Activated CD4-positive, CD25-positive, alpha-beta regulatory T cell (primary cell): Measurements from ENCODE around the gene FCGR2B.
"Not testable (repeated sequence)": the region's sequence is repeated elsewhere in the genome, so short reads cannot be mapped to it uniquely, and the experiment has no call there.

Source experiments
- DNase-seq, 4 experiments: peaks; one replicate each; lab custom pipeline; 2025; lab: John Stamatoyannopoulos, UW

FCGR2B gene

DNA sequence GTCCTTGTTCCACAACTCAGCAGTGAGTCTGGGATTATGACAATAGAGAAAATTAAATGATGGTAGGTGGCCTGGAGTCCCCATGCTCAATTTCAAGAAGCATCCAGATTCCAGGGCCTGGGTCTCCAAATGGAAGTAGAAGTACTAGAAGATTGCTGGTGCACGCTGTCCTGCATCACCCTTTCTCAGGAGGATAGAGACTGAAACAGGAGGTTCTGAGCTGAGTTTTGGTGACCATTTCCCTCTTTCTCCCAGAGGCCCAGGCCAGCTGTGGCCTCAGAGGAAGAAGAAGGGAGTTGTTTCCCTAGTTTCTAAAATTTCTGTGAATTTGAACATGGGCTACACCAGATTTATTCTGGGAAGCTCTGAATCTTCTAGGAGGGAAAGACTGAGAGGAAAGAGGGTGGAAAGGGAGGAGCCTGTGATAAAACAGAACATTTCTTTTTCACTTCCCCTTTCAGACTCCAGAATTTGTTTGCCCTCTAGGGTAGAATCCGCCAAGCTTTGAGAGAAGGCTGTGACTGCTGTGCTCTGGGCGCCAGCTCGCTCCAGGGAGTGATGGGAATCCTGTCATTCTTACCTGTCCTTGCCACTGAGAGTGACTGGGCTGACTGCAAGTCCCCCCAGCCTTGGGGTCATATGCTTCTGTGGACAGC is at the start of gene FCGR2B:
FCGR2B (plus strand) TSS at position 460 of the 656 bp plus-strand sequence; CDS start at position 559, 99 bp downstream.
- not testable (repeated sequence) for DNase-seq

- not testable (repeated sequence) for DNase-seq
Observed at GRCh38 chr1:161616417-161616816, 46.5 kb upstream of the FCGR2B start.

DNA sequence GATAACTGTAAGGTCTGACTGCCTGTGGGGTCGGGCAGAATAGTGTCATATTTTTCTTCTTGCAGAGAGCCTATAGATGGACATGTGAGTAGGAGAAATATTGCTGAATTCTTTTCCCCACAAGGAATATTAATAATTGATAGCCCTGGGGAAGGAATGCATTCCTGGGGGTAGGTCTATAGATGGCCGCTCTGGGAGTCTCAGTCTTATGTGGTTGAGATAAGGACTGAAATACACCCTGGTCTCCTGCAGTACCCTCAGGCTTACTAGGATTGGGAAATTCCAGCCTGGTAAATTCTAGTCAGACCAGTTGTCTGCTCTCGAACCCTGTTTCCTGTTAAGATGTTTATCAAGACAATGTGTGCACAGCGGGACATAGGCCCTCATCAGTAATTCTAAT is 44.4 kb upstream of the FCGR2B start:
- DNase-seq, result not testable (repeated sequence)

- DNase-seq, result not testable (repeated sequence)
Observed at GRCh38 chr1:161620399-161620798, 42.5 kb upstream of the FCGR2B start.

DNA sequence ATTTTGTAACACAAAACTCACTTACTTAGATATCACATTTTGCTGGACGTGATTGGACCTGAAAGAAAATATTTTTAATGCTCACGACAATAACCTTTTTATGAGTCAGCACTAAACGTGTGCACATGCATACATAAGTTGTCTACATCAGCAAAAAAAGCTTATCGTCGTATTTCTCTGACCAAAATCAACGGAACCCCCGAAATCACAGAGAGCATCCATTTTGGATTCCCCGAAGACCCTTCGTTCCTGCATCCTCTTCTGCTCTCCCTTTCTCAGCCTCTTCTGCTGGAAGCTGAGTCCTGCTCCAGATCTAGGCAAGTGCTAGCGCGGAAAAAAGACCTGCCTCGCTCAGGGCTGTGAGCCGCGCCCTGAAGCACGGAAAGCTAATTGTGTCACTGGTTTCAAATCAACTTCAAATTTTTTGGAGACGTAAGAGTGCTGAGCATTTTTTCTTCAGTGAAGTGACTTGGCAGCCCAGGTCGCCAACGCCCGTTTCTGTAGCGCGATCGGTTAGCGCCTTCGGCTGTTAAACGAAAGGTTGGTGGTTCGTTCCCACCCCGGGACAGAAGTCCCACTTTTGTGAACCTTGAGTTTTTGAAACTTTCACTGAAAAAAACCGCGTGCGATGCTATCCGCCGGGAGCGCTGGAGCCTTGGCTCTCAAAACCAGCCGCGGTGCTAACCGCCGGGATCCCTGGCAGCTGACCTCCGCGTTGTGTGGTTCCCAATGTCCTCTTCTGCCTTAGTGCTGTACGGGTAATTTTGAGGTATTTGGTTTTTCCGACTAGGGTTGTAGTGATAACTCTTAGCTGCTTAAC is 41.6 kb upstream of the FCGR2B start:
- peak; percentile 12 to 76 (median 42) for DNase-seq

DNA sequence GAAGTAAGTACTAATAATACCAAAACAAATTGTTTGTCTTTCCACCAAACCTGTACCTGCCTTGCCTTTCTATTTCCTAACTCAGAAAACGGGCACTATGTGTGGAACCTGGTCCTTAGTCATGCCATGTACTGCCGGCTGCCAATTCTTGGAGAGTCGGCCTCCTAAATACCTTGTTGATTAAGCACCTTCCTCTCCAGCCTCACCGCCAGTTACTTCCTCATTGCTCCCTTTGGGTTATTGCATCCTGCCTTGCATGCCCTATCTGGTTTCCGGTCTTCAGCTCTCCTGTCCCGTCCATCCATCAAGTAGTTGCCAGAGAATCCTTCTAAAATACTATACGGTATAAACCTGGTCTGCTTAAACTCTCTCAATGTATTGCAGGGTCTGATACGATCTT is 40.9 kb upstream of the FCGR2B start:
- not testable (repeated sequence) for DNase-seq

GRCh38 chr1:161623401-161624051 is 39.4 kb upstream of the FCGR2B start:
- not testable (repeated sequence) for DNase-seq

DNA sequence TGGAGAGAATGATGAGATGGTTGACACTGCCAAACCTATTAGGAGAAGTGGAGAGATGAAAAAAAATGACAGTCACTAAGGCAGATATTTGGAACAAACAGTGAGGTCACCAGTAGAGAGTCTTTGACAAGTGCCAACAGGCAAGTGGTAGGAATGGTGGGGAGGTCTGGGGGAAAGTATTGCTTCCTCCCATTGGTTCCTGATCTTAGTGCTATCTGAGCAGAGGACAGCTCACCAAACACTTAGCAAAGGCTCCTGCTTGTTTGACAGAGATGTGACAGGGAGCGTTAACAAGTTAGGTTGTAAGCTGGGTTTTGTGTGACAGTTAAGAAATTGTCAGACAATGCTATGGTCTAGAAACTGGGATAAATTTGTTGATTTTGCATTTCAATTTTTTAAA is 38.3 kb upstream of the FCGR2B start:
- not testable (repeated sequence) for DNase-seq

- not testable (repeated sequence) for DNase-seq
Observed at GRCh38 chr1:161626445-161627146, 36.3 kb upstream of the FCGR2B start.

DNA sequence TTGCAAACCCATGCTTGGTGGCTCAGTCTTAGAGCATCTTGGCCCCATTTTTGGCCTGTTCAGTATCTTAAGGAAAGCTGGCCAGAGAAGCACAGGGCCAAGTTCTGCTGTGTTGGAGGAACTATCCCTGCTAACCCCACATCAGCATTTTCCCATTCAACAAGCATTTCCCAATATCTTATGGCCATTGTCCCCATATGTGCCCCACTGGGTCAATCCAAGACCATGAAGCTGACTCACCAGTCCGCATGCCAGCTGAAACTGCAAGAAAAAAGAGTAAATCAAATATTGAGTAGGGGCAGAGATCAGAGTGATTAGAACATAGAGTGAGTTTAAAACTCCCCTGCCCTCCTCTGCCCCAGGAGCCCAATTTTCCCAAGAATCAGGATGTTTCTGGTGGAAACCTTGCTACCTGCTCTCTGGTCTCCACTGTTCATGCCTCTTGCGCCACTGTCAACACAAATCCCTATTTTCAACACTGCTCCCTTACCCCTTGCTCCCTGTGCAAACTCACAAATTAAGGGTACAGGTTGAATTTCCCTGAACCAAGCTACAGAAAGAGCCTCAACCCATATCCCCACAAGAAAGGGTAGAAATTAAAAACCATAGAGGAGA is 32.7 kb upstream of the FCGR2B start:
- not testable (repeated sequence) for DNase-seq

GRCh38 chr1:161631076-161631475 is 31.9 kb upstream of the FCGR2B start, which contains the start of gene FCGR3B:
Gene FCGR3B, minus strand, starts transcription at chr1:161631176. Its CDS starts 82 bp downstream, at chr1:161631094.
- no peak for DNase-seq

DNA sequence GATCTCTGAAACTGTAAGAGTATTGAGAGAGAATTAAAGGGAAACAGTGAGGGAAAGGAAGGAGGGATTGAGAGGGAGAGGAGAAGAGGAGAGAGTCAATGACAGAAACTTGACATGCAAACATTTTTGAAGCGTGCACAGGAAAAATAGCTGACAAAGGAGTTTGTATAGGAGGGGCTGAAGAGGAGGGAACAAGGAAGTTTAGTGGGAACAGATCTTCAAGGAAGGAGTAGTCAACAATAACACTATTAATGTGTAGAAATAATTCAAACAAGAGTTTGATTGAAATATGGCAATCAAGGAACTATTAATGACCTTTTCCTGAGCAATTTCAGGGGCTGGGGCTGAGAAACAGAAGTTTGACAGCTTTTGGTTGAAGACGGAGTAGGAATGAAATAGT is 27.9 kb upstream of the FCGR2B start:
- DNase-seq, result not testable (repeated sequence)

- not testable (repeated sequence) for DNase-seq
Observed at GRCh38 chr1:161636189-161636782, 26.7 kb upstream of the FCGR2B start.

DNA sequence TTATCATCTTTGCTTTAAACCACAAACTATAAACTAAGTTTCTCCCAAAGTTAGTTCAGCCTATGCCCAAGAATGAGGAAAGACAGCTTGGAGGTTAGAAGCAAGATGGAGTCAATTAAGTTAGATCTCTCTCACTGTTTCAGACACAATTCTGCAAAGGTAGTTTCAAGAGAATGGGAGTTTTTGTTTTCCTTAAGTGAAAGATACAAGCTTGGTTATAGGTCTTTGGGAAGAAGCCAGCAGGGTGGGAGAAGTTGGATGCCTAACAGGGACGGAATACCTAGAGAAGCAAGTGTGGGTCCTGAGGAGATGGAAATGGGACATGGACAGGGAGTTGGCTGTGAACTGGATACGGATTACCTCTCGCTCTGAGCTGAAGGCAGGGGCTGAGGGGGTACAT is 26.0 kb upstream of the FCGR2B start:
- not testable (repeated sequence) for DNase-seq

DNA sequence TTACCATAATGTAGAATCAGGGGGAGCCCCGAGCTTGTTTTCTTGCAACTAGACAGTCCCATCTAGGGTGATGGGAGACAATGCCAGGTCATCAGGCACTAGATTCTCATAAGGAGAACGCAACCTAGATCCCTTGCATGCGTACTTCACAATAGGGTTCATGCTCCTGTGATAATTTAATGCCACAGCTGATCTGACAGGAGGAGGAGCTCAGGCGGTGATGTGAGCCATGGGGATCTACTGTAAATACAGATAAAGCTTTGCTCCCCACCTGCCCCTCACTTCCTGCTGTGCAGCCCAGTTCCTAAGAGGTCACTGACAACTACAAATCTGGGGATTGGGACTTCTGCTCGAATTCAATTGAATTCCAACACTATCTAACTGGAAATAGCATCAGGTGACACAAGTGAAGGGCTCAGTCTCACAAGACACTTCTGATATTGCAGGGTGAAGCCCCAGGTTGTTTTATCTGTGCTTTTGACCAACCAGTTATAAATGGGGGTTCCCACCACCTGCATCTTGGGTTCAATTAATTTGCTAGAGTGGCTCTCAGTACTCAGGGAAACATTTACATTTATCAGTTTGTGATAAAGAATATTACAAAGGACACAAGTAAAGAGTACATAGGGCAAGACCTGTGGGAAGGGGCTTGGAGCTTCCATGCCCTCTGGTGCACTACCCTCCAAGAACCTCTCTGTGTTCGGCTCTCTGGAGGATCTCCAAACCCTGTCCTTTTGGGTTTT is 24.5 kb upstream of the FCGR2B start:
- DNase-seq, result not testable (repeated sequence)

- not testable (repeated sequence) for DNase-seq
Observed at GRCh38 chr1:161639203-161639602, 23.7 kb upstream of the FCGR2B start.

DNA sequence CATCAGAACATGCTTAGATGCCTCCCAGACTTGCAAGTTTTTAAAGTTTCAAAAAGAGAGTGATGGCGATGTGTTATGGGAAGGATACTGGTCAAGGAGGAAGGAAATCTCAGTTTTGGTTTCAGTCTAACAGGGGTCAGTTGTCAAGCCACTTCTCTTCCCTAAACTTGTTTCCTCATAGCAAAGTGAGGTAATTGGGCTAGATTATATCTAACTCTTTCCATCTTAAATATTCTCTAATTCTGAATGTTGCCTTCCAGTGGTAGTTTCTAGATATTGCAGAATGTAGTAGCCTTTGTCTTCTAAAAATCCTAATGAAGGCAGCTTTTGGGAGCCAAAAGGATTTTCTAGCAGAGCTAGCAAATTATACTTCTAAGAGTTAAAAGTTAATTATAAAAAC is 20.2 kb upstream of the FCGR2B start:
- DNase-seq, result not testable (repeated sequence)

DNA sequence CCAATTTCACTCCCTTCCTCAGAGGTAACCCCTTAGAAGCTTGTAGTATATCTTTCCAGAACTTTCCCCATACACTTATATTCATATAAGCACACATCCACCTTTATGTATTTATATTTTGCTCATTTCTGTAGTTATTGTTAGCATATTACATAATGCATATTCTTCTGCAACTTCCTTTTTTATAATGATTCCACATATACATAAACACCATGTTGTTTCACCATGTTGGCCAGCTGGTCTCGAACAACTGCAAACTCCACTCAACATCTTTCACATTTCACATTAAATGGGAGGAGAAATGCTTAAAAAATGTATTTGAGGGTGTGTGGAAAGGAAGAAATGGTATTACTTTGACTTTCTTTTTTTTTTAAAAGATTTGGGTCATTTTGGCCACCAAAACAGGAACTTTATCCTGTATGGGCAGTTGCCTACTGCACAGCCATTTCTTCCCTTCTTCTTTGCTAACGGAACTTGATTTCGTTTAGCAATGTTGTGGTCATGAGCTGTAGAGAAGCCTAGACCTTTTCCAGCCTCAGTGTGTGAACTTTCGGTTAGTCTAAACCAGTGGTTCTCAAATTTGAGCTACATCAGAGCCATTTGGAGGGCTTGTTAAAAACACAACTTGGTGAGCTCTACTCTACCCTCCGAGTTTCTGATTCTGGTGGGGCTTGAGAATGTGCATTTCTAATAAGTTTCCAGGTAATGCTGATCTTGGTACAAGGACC is 19.3 kb upstream of the FCGR2B start:
- DNase-seq, result not testable (repeated sequence)

- not testable (repeated sequence) for DNase-seq
Observed at GRCh38 chr1:161644855-161645254, 18.1 kb upstream of the FCGR2B start.
